ENCODE results near the gene COIL.

- TF ChIP-seq CTCF (IDR thresholded peaks at IDR 0.05) (no peak), EZH2 (IDR thresholded peaks at IDR 0.05; ENCODE audit: borderline replicate concordance, insufficient read depth, low read depth, low read length, poor library complexity, severe bottlenecking) (no peak)
Measured at GRCh38 chr17:56908001-56908542, 52.8 kb downstream of the COIL start.

Measured in B cell (primary cell).